Right lobe of liver (tissue), 6 donors: ENCODE results near the gene NFKBIZ. TPM values are rescaled to one million over a fixed set of nuclear protein-coding genes. Genes with fewer than 3 reads are reported as not detected.

Source experiments
- ATAC-seq, 4 donors: fragments of 200-7000 bp; cut with Tn5 transposase; one replicate each; pipeline ENCODE4 v1.9.1; 2020; ENCODE audit warnings: mild to moderate bottlenecking in 4 of 4, moderate library complexity in 4 of 4
- DNase-seq, 3 donors: peaks; one replicate each; pipeline ENCODE4 v3.0.0-alpha.2; 2020
- H3K27ac ChIP-seq, 3 donors: fragments of 200-600 bp; one replicate each; pipeline ENCODE4 v1.8.0; 2022
- H3K27me3 ChIP-seq, 2 donors: fragments of 200-600 bp; one replicate each; pipeline ENCODE4 v1.8.0; 2022
- H3K36me3 ChIP-seq, 4 donors: fragments of 200-600 bp; sonication (generic) in 1 of 4; one replicate each; pipeline versions ENCODE4 v1.5.1 to v1.8.0; 2017 to 2022; ENCODE audit warnings: control low read depth in 1 of 4
- H3K4me1 ChIP-seq, 4 donors: fragments of 200-600 bp; sonication (generic) in 1 of 4; one replicate each; pipeline versions ENCODE4 v1.5.1 to v1.8.0; 2017 to 2022; ENCODE audit warnings: control low read depth in 1 of 4
- H3K4me3 ChIP-seq, 3 donors: fragments of 200-600 bp; one replicate each; pipeline ENCODE4 v1.8.0; 2022
- H3K9me3 ChIP-seq, 4 donors: fragments of 200-600 bp; sonication (generic) in 1 of 4; one replicate each; pipeline versions ENCODE4 v1.5.1 to v1.8.0; 2017 to 2022; ENCODE audit warnings: control low read depth in 1 of 4
- CTCF ChIP-seq, 4 donors: fragments of 200-600 bp in 3 of 4; fragments of 450-650 bp in 1 of 4; IDR thresholded peaks; one replicate each; pipeline versions ENCODE4 v1.5.1 to v1.8.0; 2016 to 2022; ENCODE audit warnings: antibody characterized with exemption in 4 of 4, mild to moderate bottlenecking in 2 of 4
- POLR2A ChIP-seq: fragments of 450-650 bp; IDR thresholded peaks from one replicate; pipeline ENCODE4 v1.6.1; 2017; ENCODE audit warnings: antibody characterized with exemption, mild to moderate bottlenecking
- WGBS: methylation state at CpG from one replicate; pipeline ENCODE4 v1.1.6; 2018; ENCODE audit warnings: low coverage, low lambda C conversion rate; ENCODE audit not compliant: insufficient coverage; ENCODE audit errors: missing lambda C conversion rate; 5-methylcytosine and 5-hydroxymethylcytosine counted together
- intact Hi-C, 2 donors: fragments of 100-400 bp; cut with DNase I; formaldehyde crosslinking; loops; one replicate each; pipeline versions ENCODE4 v1.11.2 to v1.14.1; 2022
- total RNA-seq, 6 experiments: library from RNA; depleted of rRNA in 2 of 6; stranded (reverse); fragments of >200 nt in 2 of 6; fragmentation: NEBNext Ultra II Directional in 3 of 6; extraction: Animal tissue kit (Norgen Biotek cat#: 25700) in 3 of 6; gene quantifications; one replicate each; pipeline versions ENCODE4 v1.1.0 to v1.2.4, GENCODE V29; 2016 to 2023
- donor health status: DM: no; HTN: yes; CAD: no.
- donor health status: DM: no; HTN: no; CAD: no.
- donor health status: DM: no; HTN: no; CAD: no.
- donor health status: DM: no; HTN: yes; CAD: no.
- donor health status: DM: no; HTN: yes; CAD: no.

NFKBIZ gene
- total RNA-seq, 6 experiments from 2014 or later: 23.4 to 83.1 (median 44.4) TPM

DNA sequence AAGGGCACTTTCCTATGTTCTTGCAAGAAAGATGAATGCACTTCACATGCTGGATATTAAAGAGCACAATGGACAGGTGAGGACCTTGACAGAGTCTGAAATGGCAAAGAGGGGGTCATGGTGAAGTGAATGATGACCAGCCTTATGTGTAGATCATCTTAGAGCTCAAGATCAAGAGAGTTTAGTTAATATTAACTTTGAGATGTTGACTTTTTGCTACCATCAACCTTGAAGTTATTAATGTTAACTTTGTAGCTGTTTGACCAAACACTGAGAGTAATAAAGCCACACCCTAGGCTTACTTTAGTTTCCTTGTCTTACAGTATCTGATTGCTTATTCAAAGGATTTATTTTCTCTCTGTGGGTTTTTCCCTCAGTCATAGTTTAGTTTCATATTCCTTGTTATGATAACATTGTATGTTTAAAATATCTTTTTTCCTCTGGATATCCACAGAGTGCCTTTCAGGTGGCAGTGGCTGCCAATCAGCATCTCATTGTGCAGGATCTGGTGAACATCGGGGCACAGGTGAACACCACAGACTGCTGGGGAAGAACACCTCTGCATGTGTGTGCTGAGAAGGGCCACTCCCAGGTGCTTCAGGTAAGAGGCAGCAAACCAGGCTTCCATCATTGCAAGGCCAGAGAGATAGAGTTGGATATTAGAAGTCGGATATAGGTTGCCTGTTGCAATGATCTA is 5.4 kb downstream of the NFKBIZ start:
- H3K4me1 ChIP-seq: peaks cover 0 to 43% (median 10%) of the 10 kb centered on the region in 4 donors

GRCh38 chr3:101857301-101857741 is 8.0 kb downstream of the NFKBIZ start:
- no peak for TF ChIP-seq CTCF (IDR thresholded peaks at IDR 0.05)
- TF ChIP-seq POLR2A: no peak
- intact Hi-C loops: no loop called here

More for the DNA sequence above, 5.4 kb downstream of the NFKBIZ start:
- H3K9me3 ChIP-seq: no peaks in the 10 kb centered on the region
- WGBS: 75% methylated on average over 2 of the region's 2 CpGs
- peaks cover 11 to 79% (median 73%) of the 10 kb centered on the region in 4 donors for H3K36me3 ChIP-seq
- no peak overlapping the region for H3K4me3 ChIP-seq
- DNase-seq: no peak
- intact Hi-C loops: no loop called here
- no peak for TF ChIP-seq POLR2A
- TF ChIP-seq CTCF (IDR thresholded peaks at IDR 0.05): no peak
- no peaks in the 10 kb centered on the region for H3K27me3 ChIP-seq
- H3K27ac ChIP-seq: peak overlapping the region in 1 of 3 donors; percentile 5
- no peak for ATAC-seq

DNA sequence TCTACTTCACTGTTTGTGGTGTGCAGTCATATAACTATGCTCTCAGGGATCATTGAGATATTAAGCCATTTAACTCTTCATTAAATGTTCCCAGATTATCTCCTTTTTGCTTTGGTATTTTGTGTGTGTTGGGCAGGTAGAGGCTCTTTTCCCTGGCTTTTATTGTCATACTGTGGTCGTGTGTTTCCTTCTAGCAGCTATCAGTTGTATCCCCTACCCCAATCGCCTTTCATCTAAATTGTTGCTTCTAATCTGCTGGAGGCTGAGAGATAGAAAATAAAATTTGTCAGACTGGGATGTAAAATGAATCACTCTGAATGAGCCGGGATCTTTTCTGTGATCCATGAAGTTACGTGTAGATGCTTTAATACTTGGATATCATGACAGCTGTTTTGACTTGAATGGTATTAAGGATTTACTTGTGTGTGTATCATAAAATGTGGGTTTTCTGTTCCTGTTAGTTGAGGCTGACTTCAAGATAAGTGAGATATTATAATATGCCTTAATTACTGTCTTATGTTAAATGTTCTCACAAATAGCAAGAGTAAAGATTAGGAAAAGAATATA is 9.2 kb downstream of the NFKBIZ start:
- intact Hi-C loops: no loop called here
- ATAC-seq (no peak), DNase-seq (no peak)
- Histone ChIP-seq H3K4me1 (peaks cover 0 to 26% (median 3%) of the 10 kb centered on the region in 4 donors), H3K36me3 (peaks cover 0 to 85% (median 72%) of the 10 kb centered on the region in 4 donors), H3K4me3 (no peak overlapping the region), H3K27ac (no peak overlapping the region), H3K9me3 (no peaks in the 10 kb centered on the region), H3K27me3 (no peaks in the 10 kb centered on the region)
- TF ChIP-seq CTCF (IDR thresholded peaks at IDR 0.05) (no peak), POLR2A (peak; percentile 30)
- 88% methylated on average over 4 of the region's 4 CpGs for WGBS

More at GRCh38 chr3:101857301-101857741, 8.0 kb downstream of the NFKBIZ start:
- ATAC-seq (peak in 1 of 4 donors; percentile 14), DNase-seq (no peak)
- Histone ChIP-seq H3K9me3 (no peaks in the 10 kb centered on the region), H3K27ac (no peak overlapping the region), H3K27me3 (no peaks in the 10 kb centered on the region), H3K36me3 (peaks cover 10 to 97% (median 85%) of the 10 kb centered on the region in 4 donors), H3K4me1 (peaks cover 0 to 38% (median 9%) of the 10 kb centered on the region in 4 donors), H3K4me3 (no peak overlapping the region)
- WGBS: 76% methylated on average over 8 of the region's 8 CpGs

GRCh38 chr3:101859882-101860448 is 10.7 kb downstream of the NFKBIZ start:
- WGBS: 83% methylated on average over 4 of the region's 5 CpGs
- no peak for DNase-seq
- Histone ChIP-seq H3K27ac (no peak overlapping the region), H3K4me3 (no peak overlapping the region), H3K36me3 (peaks cover 0 to 71% (median 59%) of the 10 kb centered on the region in 4 donors), H3K4me1 (peaks cover 0 to 13% (median 0%) of the 10 kb centered on the region in 4 donors), H3K9me3 (no peaks in the 10 kb centered on the region), H3K27me3 (no peaks in the 10 kb centered on the region)
- TF ChIP-seq CTCF (IDR thresholded peaks at IDR 0.05) (no peak), POLR2A (peak; percentile 10)
- intact Hi-C loops: no loop called here
- no peak for ATAC-seq
